ENCODE measurements around the gene PRKAG2. TPM values are rescaled to one million over a fixed set of nuclear protein-coding genes. Genes with fewer than 3 reads are reported as not detected.

PRKAG2 gene
- total RNA-seq, 3 donors from 2014 or later = 32.3 to 56.6 (median 34.4) TPM

- intact Hi-C loops (cut with DNase I; ENCODE audit: low total_unique reads) = loop anchor here (1.0 kb wide), 1 partner anchor 35 kb away; no protein-coding TSS in a partner anchor
- no peak for DNase-seq (ENCODE audit: low spot score in 2 of 2)
- H3K36me3 ChIP-seq = no peaks in the 10 kb centered on the region
- peaks cover 0 to 20% of the 10 kb centered on the region in 2 donors for H3K4me1 ChIP-seq
- TF ChIP-seq POLR2AphosphoS5 (IDR thresholded peaks at IDR 0.05) (no peak), CTCF (IDR thresholded peaks at IDR 0.05) (no peak), POLR2A (IDR thresholded peaks at IDR 0.05) (no peak)
- H3K9me3 ChIP-seq = no peaks in the 10 kb centered on the region
- H3K27ac ChIP-seq = no peak overlapping the region
- H3K27me3 ChIP-seq = no peaks in the 10 kb centered on the region
- H3K4me3 ChIP-seq = no peak overlapping the region
Measured at GRCh38 chr7:151697942-151698341, 179.0 kb downstream of the PRKAG2 start.

DNA sequence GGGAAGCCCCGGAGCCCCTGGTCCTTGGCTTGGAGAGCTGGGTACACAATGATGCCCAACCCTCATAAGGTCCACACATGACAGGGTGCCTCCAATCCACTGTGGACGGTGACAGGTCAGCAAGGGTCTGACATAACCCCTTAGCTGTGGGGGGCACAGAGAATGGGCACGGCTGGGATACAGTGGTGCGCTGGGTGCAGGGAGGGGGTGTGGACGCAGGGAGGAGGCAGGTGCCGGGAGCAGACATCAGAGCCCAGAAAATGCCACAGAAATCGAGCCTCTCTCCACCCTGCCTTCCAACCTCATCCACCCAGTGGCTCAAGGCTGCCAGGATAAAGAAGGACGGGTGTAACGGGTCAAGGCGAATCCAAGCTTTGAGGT, 179.4 kb downstream of the PRKAG2 start:
- Histone ChIP-seq H3K36me3 (no peaks in the 10 kb centered on the region), H3K4me1 (peaks cover 0 to 20% of the 10 kb centered on the region in 2 donors), H3K4me3 (no peak overlapping the region), H3K27ac (peak overlapping the region; percentile 83 to 85), H3K27me3 (no peaks in the 10 kb centered on the region), H3K9me3 (no peaks in the 10 kb centered on the region)
- DNase-seq (ENCODE audit: low spot score in 2 of 2) = no peak
- TF ChIP-seq POLR2AphosphoS5 (IDR thresholded peaks at IDR 0.05) (no peak), CTCF (IDR thresholded peaks at IDR 0.05) (no peak)
- intact Hi-C loops (cut with DNase I; ENCODE audit: low total_unique reads) = no loop called here

GRCh38 chr7:151696721-151697514, 180.0 kb downstream of the PRKAG2 start:
- no peaks in the 10 kb centered on the region for H3K27me3 ChIP-seq
- H3K4me3 ChIP-seq = no peak overlapping the region
- intact Hi-C loops (cut with DNase I; ENCODE audit: low total_unique reads) = no loop called here
- H3K27ac ChIP-seq = peak overlapping the region; percentile 83 to 85
- no peaks in the 10 kb centered on the region for H3K36me3 ChIP-seq
- no peak for DNase-seq (ENCODE audit: low spot score in 2 of 2)
- H3K9me3 ChIP-seq = no peaks in the 10 kb centered on the region
- H3K4me1 ChIP-seq = peaks cover 0 to 20% of the 10 kb centered on the region in 2 donors
- TF ChIP-seq POLR2AphosphoS5 (IDR thresholded peaks at IDR 0.05) = no peak
- no peak for TF ChIP-seq POLR2A (IDR thresholded peaks at IDR 0.05)
- no peak for TF ChIP-seq CTCF (IDR thresholded peaks at IDR 0.05)

DNA sequence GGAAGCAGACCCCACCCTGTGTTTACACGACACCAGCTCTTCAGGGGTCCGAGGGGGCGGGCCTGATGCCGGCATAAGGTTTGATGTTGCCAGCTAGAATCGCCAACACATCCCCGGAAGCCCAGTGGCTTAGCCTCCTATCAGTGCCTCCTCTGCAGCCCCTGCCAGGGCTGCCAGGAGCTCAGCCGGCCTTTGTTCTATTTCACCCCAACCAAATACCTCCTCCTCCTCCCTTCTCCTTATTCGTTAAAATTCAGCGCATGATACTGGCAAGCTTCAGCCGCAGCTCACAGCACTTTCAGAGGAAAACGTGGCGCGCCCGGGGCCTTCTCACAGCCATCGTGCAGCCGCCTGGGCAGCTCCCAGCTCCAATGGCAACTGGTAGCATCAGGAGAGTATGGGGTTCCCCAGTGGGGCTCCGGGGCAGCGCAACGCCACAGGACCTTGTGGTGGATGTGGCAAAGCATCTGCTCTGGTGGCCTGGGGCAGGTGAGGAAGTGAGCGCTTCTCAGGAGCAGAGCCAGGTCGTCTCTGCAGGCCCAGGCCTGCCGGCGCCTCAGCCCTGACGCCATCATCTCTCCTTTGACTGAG, 180.9 kb downstream of the PRKAG2 start:
- Histone ChIP-seq H3K27me3 (no peaks in the 10 kb centered on the region), H3K9me3 (no peaks in the 10 kb centered on the region), H3K4me3 (peak overlapping the region in 1 of 3 donors; percentile 8), H3K27ac (peak overlapping the region; percentile 83 to 85), H3K36me3 (no peaks in the 10 kb centered on the region), H3K4me1 (peaks cover 0 to 20% of the 10 kb centered on the region in 2 donors)
- intact Hi-C loops (cut with DNase I; ENCODE audit: low total_unique reads) = no loop called here
- peak in 1 of 2 donors; percentile 73 for DNase-seq (ENCODE audit: low spot score in 2 of 2)
- TF ChIP-seq POLR2AphosphoS5 (IDR thresholded peaks at IDR 0.05) (peak in 1 of 3 donors; percentile 13), POLR2A (IDR thresholded peaks at IDR 0.05) (no peak), CTCF (IDR thresholded peaks at IDR 0.05) (peak in 1 of 3 donors; percentile 8)

Measured in breast epithelium (tissue), 4 donors.